Esophagus muscularis mucosa (tissue), 3 donors: ENCODE data around the gene LSM10.

Experiments used
- POLR2A ChIP-seq: fragments of 450-650 bp; IDR thresholded peaks from one replicate; pipeline ENCODE4 v1.6.1; 2017; ENCODE audit warnings: antibody characterized with exemption, moderate library complexity, mild to moderate bottlenecking, low read depth
- POLR2AphosphoS5 ChIP-seq, 2 donors: sonication (generic); formaldehyde crosslinking; IDR thresholded peaks; one replicate each; pipeline ENCODE4 v1.6.1; 2017; ENCODE audit warnings: antibody characterized with exemption in 2 of 2
- TF ChIP-seq, protein P1 (sequence below), 3 experiments: fragments of 200-600 bp in 2 of 3; fragments of 450-650 bp in 1 of 3; sonication (generic) in 2 of 3; IDR thresholded peaks; one replicate each; pipeline ENCODE4 v1.5.1; 2017 to 2019; ENCODE audit warnings: antibody characterized with exemption in 3 of 3, mild to moderate bottlenecking in 2 of 3, moderate library complexity in 1 of 3

DNA sequence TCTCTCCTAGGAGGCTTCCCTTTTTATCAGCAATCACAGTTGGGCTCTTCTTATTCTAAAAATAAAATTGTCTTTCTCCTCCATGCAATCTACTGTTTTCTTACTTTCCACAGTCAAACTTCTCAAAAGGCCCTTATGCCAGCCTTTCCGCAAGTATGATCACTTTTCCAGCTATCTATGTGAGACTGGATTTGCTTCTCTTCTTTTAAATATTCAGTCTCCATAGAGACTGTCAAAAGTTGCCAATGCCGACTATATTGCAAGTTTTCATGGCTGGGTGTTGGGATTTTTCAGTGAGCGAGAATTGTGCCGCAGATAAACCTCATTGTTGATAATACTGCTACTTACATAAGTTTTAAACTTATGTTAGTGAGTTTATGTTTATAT, 4.8 kb upstream of the LSM10 start:
- TF ChIP-seq, protein P1, sequence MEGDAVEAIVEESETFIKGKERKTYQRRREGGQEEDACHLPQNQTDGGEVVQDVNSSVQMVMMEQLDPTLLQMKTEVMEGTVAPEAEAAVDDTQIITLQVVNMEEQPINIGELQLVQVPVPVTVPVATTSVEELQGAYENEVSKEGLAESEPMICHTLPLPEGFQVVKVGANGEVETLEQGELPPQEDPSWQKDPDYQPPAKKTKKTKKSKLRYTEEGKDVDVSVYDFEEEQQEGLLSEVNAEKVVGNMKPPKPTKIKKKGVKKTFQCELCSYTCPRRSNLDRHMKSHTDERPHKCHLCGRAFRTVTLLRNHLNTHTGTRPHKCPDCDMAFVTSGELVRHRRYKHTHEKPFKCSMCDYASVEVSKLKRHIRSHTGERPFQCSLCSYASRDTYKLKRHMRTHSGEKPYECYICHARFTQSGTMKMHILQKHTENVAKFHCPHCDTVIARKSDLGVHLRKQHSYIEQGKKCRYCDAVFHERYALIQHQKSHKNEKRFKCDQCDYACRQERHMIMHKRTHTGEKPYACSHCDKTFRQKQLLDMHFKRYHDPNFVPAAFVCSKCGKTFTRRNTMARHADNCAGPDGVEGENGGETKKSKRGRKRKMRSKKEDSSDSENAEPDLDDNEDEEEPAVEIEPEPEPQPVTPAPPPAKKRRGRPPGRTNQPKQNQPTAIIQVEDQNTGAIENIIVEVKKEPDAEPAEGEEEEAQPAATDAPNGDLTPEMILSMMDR (IDR thresholded peaks at IDR 0.05) = no peak
- TF ChIP-seq POLR2A = no peak
- no peak for TF ChIP-seq POLR2AphosphoS5 (IDR thresholded peaks at IDR 0.05)
